Activated CD8-positive, alpha-beta memory T cell treated with anti-CD3 and anti-CD28 coated beads, Interleukin-2, amount 10 ng/mL, durations not matched to agents 7 days and 5 days (primary cell): ENCODE data around the gene THBD. TPM values are rescaled to one million over a fixed set of nuclear protein-coding genes. Genes with fewer than 3 reads are reported as not detected.

Source experiments
- ATAC-seq: fragments of 150-1000 bp; cut with Tn5 transposase; one replicate; pipeline ENCODE4 v1.10.0; 2021; ENCODE audit warnings: moderate library complexity
- CTCF ChIA-PET: fragments of 350-600 bp; sonication (Branson Sonifier 250); formaldehyde crosslinking; loops from one replicate; lab custom pipeline; 2021; ENCODE audit warnings: antibody characterized with exemption; lab: Charles Lee
- DNase-seq: peaks from one replicate; pipeline ENCODE4 v3.0.0-alpha.2; 2020
- H3K27ac Mint-ChIP-seq: one replicate; pipeline ENCODE4 v1.8.0; 2021; ENCODE audit warnings: mild to moderate bottlenecking, mixed read lengths
- H3K27me3 Mint-ChIP-seq: one replicate; pipeline ENCODE4 v1.8.0; 2021; ENCODE audit warnings: mixed read lengths
- H3K36me3 Mint-ChIP-seq: one replicate; pipeline ENCODE4 v1.8.0; 2021; ENCODE audit warnings: mild to moderate bottlenecking, mixed read lengths
- H3K4me1 Mint-ChIP-seq: one replicate; pipeline ENCODE4 v1.8.0; 2021; ENCODE audit warnings: mixed read lengths
- H3K4me3 Mint-ChIP-seq: one replicate; pipeline ENCODE4 v1.8.0; 2021; ENCODE audit warnings: mild to moderate bottlenecking, moderate library complexity, mixed read lengths
- H3K9me3 Mint-ChIP-seq: one replicate; pipeline ENCODE4 v1.8.0; 2022; ENCODE audit warnings: low read depth, mixed read lengths
- total RNA-seq, 2 experiments: library from RNA; stranded (reverse); gene quantifications; one replicate each; pipeline ENCODE4 v1.2.3, GENCODE V29; 2021

Gene THBD
- total RNA-seq, 2 experiments from 2014 or later: not detected

GRCh38 chr20:23090878-23091277, 41.4 kb upstream of the THBD start:
- H3K27ac Mint-ChIP-seq: no peak overlapping the region
- no peak overlapping the region for H3K4me3 Mint-ChIP-seq
- ATAC-seq: no peak
- H3K4me1 Mint-ChIP-seq: peaks cover 13% of the 10 kb centered on the region
- no peak for DNase-seq
- peaks cover 9% of the 10 kb centered on the region for H3K27me3 Mint-ChIP-seq
- CTCF ChIA-PET: no interaction called here
- H3K36me3 Mint-ChIP-seq: no peaks in the 10 kb centered on the region
- no peaks in the 10 kb centered on the region for H3K9me3 Mint-ChIP-seq

- Mint-ChIP-seq H3K27me3 (peaks cover 9% of the 10 kb centered on the region), H3K36me3 (no peaks in the 10 kb centered on the region), H3K4me1 (peaks cover 15% of the 10 kb centered on the region), H3K27ac (no peak overlapping the region), H3K4me3 (no peak overlapping the region), H3K9me3 (no peaks in the 10 kb centered on the region)
- CTCF ChIA-PET: no interaction called here
- DNase-seq (no peak), ATAC-seq (no peak)
Measured at GRCh38 chr20:23090147-23090546, 40.7 kb upstream of the THBD start.

GRCh38 chr20:23088866-23089265, 39.4 kb upstream of the THBD start:
- CTCF ChIA-PET: no interaction called here
- no peak overlapping the region for H3K27ac Mint-ChIP-seq
- no peak for ATAC-seq

DNA sequence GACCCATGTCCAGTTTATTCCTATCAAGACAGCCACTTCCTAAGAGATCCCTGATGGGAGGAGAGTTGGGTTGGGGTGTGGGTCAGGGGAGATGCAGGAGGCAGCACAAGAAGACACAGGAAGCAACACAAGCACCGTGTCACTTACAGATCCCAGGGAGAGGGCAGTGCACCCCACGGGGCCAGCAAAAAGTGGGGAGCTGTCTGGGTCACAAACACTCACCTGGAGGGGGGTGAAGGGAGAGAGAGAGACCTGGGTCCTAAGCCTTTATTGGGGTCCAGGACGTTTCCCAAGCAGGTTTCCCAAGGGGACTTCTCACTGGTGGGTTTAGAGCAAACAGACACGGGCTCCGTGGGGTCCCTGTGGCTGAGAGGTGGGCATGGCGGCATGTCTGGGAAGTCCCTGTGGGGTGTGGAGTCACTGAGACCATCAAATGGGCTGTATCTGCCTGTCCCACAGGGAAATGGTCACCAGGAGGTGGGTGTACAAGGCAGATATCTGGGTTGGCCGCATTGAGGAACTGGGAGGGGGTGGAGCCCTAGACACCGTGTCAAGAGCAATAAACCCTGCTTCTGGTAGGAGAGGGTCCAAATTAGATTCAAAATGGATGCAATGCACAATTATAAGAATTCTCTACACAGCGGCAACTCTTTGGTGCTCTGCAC, 38.2 kb upstream of the THBD start:
- CTCF ChIA-PET: no interaction called here
- H3K27ac Mint-ChIP-seq: no peak overlapping the region

More at GRCh38 chr20:23088866-23089265, 39.4 kb upstream of the THBD start:
- Mint-ChIP-seq H3K9me3 (no peaks in the 10 kb centered on the region), H3K4me1 (peaks cover 15% of the 10 kb centered on the region), H3K27me3 (peaks cover 9% of the 10 kb centered on the region), H3K4me3 (no peak overlapping the region), H3K36me3 (no peaks in the 10 kb centered on the region)
- no peak for DNase-seq

GRCh38 chr20:23086931-23087411, 37.5 kb upstream of the THBD start:
- Mint-ChIP-seq H3K9me3 (no peaks in the 10 kb centered on the region), H3K27ac (peak overlapping the region; percentile 81)

More for the DNA sequence above, 38.2 kb upstream of the THBD start:
- no peak overlapping the region for H3K4me3 Mint-ChIP-seq
- no peaks in the 10 kb centered on the region for H3K36me3 Mint-ChIP-seq
- H3K9me3 Mint-ChIP-seq: no peaks in the 10 kb centered on the region
- peaks cover 16% of the 10 kb centered on the region for H3K4me1 Mint-ChIP-seq
- ATAC-seq (no peak), DNase-seq (no peak)
- H3K27me3 Mint-ChIP-seq: peaks cover 5% of the 10 kb centered on the region

GRCh38 chr20:23086056-23086566, 36.6 kb upstream of the THBD start, which contains the start of gene CD93:
Gene CD93, minus strand, starts transcription at chr20:23086324. Its CDS starts 132 bp downstream, at chr20:23086192.
- DNase-seq (peak; percentile 69), ATAC-seq (peak; percentile 96)
- H3K4me1 Mint-ChIP-seq: peaks cover 18% of the 10 kb centered on the region
- H3K36me3 Mint-ChIP-seq: no peaks in the 10 kb centered on the region
- CTCF ChIA-PET: interaction anchor here (1.2 to 1.7 kb wide), 3 partner anchors 36 to 149 kb away, joined by 3 to 4 read pairs (median 3); no protein-coding TSS in a partner anchor
- no peaks in the 10 kb centered on the region for H3K9me3 Mint-ChIP-seq
- peak within 1 kb of the TSS; percentile 81 for H3K27ac Mint-ChIP-seq
- peak within 1 kb of the TSS; percentile 33 for H3K4me3 Mint-ChIP-seq
- peaks cover 7% of the 10 kb centered on the region for H3K27me3 Mint-ChIP-seq

More at GRCh38 chr20:23086931-23087411, 37.5 kb upstream of the THBD start:
- CTCF ChIA-PET: interaction anchor here (1.5 to 1.7 kb wide), 2 partner anchors 36 to 46 kb away, joined by 3 to 4 read pairs; no protein-coding TSS in a partner anchor
- H3K4me3 Mint-ChIP-seq: no peak overlapping the region
- ATAC-seq (no peak), DNase-seq (no peak)
- H3K36me3 Mint-ChIP-seq: no peaks in the 10 kb centered on the region
- peaks cover 18% of the 10 kb centered on the region for H3K4me1 Mint-ChIP-seq
- H3K27me3 Mint-ChIP-seq: peaks cover 7% of the 10 kb centered on the region

GRCh38 chr20:23085436-23086055, 36.1 kb upstream of the THBD start:
- CTCF ChIA-PET: interaction anchor here (1.2 to 1.7 kb wide), 3 partner anchors 35 to 149 kb away, joined by 3 to 4 read pairs (median 3); no protein-coding TSS in a partner anchor
- Mint-ChIP-seq H3K36me3 (no peaks in the 10 kb centered on the region), H3K27ac (no peak overlapping the region), H3K4me3 (no peak overlapping the region), H3K4me1 (peaks cover 18% of the 10 kb centered on the region), H3K27me3 (peaks cover 7% of the 10 kb centered on the region), H3K9me3 (no peaks in the 10 kb centered on the region)
- ATAC-seq (no peak), DNase-seq (no peak)

GRCh38 chr20:23084845-23085365, 35.4 kb upstream of the THBD start:
- Mint-ChIP-seq H3K36me3 (no peaks in the 10 kb centered on the region), H3K4me1 (peaks cover 18% of the 10 kb centered on the region), H3K9me3 (no peaks in the 10 kb centered on the region), H3K27me3 (peaks cover 3% of the 10 kb centered on the region), H3K27ac (no peak overlapping the region), H3K4me3 (no peak overlapping the region)
- ATAC-seq (no peak), DNase-seq (no peak)
- CTCF ChIA-PET: interaction anchor here (1.7 kb wide), 1 partner anchor 34 kb away, joined by 4 read pairs; no protein-coding TSS in a partner anchor

GRCh38 chr20:23084282-23084844, 34.9 kb upstream of the THBD start:
- ATAC-seq (no peak), DNase-seq (no peak)
- Mint-ChIP-seq H3K27me3 (peaks cover 8% of the 10 kb centered on the region), H3K4me3 (no peak overlapping the region), H3K4me1 (peaks cover 18% of the 10 kb centered on the region), H3K9me3 (no peaks in the 10 kb centered on the region), H3K36me3 (no peaks in the 10 kb centered on the region), H3K27ac (no peak overlapping the region)
- CTCF ChIA-PET: no interaction called here

DNA sequence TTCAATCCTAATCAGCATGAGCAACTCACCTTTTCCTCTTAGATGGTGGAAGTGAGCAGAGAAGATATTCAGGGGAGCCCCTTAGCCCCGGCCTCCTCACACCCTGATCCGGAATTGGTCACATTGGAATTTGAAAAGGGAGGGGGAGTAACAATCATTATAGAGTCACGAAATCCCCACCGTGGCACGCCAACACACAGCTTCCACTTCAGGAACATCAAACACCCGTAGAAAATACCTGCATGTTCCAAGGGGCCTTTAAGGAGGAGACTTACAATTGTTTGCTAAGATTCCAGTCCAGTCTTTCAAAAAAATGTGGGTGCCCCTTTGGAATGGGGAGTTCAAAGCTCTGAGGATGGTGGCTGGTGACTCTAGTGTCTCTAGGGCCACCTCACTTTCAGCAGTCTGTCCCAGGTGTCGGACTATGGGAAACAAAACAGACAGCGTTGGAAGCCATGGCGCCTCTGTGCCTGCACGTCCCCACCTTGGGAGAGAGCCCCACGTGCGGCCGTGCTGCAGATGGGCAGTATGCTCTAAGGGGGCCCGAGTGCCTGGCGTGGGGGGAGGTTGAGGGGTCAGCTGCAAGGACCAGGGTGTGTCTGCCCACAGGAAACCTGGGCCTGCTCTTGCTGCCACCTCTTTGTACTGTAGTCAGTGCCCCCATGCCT, 34.2 kb upstream of the THBD start:
- ATAC-seq (no peak), DNase-seq (no peak)
- H3K27ac Mint-ChIP-seq: no peak overlapping the region
- H3K9me3 Mint-ChIP-seq: no peaks in the 10 kb centered on the region
- peaks cover 18% of the 10 kb centered on the region for H3K4me1 Mint-ChIP-seq
- H3K27me3 Mint-ChIP-seq: peaks cover 8% of the 10 kb centered on the region
- H3K36me3 Mint-ChIP-seq: no peaks in the 10 kb centered on the region
- no peak overlapping the region for H3K4me3 Mint-ChIP-seq
- CTCF ChIA-PET: no interaction called here

DNA sequence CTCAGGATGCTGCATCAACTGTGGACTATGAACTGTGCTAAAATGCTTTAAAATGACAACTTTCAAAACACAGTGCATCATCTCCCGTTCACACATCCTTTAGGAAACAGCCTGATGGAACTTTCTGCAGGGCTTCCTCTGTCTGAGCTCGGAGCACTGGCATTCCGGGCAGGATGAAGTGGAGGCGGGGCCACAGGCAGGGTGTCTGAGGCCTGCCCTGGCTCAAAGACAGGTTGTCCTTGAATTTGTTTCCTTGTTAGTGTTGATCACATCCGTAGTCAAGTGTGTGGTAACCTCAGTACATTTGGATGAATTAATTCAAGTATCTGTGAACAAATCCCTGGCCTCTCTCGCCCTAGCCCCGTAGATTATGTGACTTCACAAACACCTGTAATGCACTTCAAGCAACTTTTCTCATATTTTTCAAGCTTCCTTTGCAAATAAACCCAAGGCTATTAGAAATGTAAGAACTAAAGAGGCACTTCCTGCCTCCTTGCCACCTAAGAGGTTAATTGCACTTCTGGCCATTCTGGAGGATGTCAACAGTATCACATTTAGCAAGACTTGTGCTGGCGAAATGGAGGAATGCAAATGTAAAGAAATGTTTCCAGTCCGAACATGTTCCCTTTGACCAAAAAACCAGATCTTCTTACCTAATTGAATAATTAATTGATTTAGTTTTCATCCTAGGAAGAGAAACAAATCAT, 33.5 kb upstream of the THBD start:
- H3K4me3 Mint-ChIP-seq: no peak overlapping the region
- no peak for DNase-seq
- no peaks in the 10 kb centered on the region for H3K9me3 Mint-ChIP-seq
- H3K36me3 Mint-ChIP-seq: no peaks in the 10 kb centered on the region
- peaks cover 18% of the 10 kb centered on the region for H3K4me1 Mint-ChIP-seq
- H3K27me3 Mint-ChIP-seq: peaks cover 8% of the 10 kb centered on the region
- CTCF ChIA-PET: no interaction called here
- no peak overlapping the region for H3K27ac Mint-ChIP-seq
- no peak for ATAC-seq

- Mint-ChIP-seq H3K4me1 (peaks cover 10% of the 10 kb centered on the region), H3K36me3 (no peaks in the 10 kb centered on the region)
- CTCF ChIA-PET: no interaction called here
Measured at GRCh38 chr20:23081263-23081819, 31.9 kb upstream of the THBD start.

More at GRCh38 chr20:23081263-23081819, 31.9 kb upstream of the THBD start:
- DNase-seq: no peak
- Mint-ChIP-seq H3K4me3 (no peak overlapping the region), H3K9me3 (no peaks in the 10 kb centered on the region), H3K27ac (no peak overlapping the region), H3K27me3 (peaks cover 8% of the 10 kb centered on the region)
- no peak for ATAC-seq
